OCI-M1 (cell line): Measurements from ENCODE around the gene GPR15LG.

Source experiments
- DNase-seq: peaks from one replicate; lab custom pipeline; 2025; lab: John Stamatoyannopoulos, UW

The GPR15LG gene

DNA sequence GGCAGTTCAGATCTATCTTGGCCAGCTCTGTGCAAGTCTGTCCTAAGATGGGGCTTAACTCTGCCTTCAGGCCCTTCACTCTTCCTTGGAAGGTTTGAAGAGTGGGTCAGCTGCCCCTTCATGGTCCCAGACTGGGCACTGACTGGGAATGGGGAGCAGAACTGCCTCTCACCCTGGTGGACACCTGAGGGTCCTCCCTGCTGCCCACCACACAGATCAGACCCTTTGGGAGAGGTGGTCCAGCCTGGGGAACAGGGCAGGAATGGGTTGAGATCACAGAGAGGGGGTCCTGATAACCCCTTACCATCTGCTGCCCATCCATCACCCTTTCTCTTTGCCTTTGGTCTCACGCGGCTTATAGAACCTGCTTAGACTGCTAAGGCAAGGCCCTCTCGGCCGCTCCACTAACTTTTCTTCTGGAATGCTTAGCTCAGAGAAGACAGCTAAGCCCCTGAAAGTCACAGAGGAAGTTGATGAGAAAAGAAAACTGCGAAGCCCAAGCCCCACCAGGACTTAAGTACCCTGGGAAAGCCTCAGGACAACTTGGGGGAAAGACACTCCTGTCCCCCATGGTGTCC lies 20.3 kb downstream of the GPR15LG start:
- DNase-seq, result no peak

GRCh38 chr10:84194424-84195043 lies 20.9 kb downstream of the GPR15LG start, which contains the start of gene CDHR1:
Gene CDHR1, plus strand, starts transcription at chr10:84194537. Its CDS starts 224 bp downstream, at chr10:84194761.
- no peak for DNase-seq

- DNase-seq, result no peak
These were observed 21.6 kb downstream of the GPR15LG start for GRCh38 chr10:84195044-84195830.

- DNase-seq, result no peak
These were observed 22.5 kb downstream of the GPR15LG start for GRCh38 chr10:84196083-84196482.

GRCh38 chr10:84196941-84197340 lies 23.3 kb downstream of the GPR15LG start:
- DNase-seq, result no peak

DNA sequence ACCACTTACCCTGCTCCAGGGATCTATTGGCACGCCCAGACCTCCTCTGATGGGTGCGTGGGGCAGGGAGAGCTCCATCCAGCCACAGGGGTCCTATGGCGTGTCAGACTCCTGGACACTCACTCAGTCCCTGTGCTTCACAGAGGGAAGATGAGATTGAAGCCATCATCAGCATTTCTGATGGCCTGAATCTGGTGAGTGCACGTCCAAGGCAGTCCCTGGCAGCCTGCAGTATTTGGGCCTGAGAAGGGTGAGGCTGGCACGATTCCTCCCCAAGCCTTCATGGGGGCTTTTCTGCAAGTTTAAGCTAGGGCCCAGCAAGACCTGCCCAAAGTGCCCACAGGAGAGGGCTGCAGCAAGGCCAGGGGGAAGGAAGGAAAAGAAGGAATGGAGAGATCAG lies 24.0 kb downstream of the GPR15LG start:
- DNase-seq, result no peak

- no peak for DNase-seq
These were observed 24.8 kb downstream of the GPR15LG start for GRCh38 chr10:84198206-84198915.

DNA sequence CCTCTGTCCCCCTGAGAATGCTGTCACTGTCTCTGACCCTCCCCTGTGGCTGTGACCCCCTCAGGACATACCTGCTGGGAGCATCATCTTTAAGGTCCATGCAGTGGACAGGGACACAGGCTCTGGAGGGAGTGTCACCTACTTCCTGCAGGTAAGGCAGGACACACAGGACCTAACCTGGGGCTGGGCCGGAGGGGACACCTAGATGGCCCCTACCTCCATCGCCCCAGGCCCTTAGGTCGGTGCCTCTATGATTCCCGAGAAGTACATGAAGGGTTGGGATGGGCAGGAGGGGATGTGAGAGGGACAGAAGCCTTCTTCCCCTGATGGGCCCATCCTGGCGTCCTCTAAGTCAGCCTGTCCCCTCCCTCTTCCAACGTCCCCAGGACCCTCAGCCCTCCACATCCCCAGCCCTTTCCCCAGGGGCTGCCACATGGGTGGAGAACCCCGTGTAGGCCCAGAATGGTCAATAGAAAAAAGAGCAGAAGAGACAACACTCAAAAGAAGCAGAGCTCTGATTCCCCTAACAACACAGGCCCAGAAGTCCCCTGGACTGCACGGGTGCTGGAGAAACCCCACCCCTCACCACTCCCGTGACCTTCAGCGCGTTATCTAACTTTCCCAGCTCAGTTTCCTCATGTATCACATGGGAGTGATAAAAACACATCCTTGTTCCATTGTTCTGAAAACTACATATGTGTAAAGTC lies 27.1 kb downstream of the GPR15LG start:
- peak; percentile 71 for DNase-seq

GRCh38 chr10:84201244-84201606 lies 27.6 kb downstream of the GPR15LG start:
- DNase-seq, result peak; percentile 61

GRCh38 chr10:84201682-84202081 lies 28.1 kb downstream of the GPR15LG start:
- DNase-seq, result no peak

DNA sequence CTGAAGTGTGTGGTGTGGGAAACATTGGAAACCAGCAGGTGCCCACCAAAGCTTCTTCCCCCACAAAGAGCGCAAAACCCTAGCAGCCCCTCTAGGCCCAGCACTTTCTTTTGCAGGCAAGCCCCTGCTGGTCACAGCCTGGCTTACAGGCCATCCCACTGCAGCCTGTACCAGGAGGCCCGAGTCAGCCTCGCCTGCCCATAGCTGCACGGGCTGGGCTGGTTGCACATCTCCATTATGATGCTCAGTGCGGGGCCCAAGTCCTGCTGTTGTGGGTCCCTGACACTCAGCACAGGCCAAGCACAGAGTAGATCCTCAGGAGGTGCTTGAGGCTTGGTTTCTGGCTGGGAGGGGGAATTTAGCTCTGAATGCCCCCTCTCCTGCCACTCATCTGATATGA lies 28.7 kb downstream of the GPR15LG start:
- DNase-seq, result no peak

DNA sequence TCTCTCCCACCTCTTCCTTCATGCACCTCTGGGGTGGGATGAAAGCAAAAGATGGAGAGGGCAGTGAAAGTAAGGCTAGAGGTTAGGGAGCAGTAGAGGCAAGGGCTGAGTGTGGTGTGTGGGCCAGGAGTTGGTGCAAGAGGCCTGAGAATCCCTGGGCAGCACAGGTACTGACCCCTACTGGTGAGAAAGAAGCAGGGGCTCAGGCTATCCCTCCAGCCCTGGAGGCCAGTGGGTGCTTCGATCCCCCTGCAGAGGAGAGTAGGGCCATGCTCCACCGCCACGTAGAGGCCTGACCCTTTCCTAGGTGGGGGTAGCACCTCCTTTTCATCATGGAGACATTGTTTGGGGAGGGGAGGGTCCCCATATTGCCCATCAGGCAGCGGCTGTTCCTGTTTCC lies 30.5 kb downstream of the GPR15LG start:
- DNase-seq, result no peak

DNA sequence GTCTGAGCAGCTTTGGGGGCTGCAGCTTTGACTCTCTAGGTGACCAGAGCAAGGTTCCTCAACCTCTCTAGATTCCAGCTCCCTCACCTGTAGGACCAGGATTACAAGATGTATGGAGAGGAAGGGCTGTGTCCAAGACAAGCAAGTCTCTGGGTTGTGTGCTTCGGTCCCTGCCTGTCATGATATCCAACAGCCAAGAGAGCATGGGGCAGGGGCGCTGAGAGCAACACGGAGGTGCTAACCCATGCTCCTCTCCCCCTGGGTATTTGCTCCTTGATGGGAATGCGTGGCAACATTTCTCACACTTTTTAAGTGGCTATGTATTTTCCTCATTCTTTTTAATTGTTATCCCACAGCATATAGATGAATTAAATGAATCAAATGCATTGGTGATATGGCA lies 31.0 kb downstream of the GPR15LG start:
- DNase-seq, result no peak

DNA sequence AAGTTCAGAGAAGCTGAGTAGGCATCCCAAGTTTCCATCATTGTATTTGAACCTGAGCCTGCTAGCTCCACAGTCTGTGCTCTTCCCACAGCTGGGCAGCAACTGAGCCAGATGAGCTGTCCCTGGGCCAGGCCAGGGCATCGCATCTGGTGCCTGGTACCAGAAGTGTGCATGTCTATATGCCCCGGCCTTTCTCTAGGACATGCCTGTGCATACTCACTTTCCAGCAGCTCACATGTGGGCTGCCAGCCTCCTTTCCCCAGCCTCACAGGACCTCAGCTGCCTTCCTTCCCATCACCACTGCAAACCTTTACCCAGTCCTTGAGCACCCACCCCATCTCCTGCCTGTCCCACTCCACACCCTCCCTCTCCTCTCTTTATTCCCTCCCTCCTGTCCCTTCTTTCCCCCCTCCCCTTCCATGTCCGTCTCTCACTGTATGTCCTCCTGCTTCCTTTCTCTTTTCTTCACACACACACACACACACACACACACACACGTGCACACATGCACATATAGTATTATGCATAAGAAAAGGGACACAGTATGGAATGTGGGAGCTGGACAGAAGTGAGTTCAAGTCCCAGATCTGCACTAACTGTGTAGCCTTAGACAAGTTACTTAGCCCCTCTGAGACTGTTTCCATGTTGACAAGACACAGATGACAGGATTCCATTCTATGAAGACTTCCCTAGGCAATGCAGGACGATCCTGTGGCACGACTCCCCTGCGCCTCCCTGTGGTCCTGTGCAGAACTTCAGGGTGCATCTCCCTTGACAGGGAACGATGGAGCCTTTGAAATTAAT lies 31.6 kb downstream of the GPR15LG start:
- DNase-seq, result peak; percentile 82

DNA sequence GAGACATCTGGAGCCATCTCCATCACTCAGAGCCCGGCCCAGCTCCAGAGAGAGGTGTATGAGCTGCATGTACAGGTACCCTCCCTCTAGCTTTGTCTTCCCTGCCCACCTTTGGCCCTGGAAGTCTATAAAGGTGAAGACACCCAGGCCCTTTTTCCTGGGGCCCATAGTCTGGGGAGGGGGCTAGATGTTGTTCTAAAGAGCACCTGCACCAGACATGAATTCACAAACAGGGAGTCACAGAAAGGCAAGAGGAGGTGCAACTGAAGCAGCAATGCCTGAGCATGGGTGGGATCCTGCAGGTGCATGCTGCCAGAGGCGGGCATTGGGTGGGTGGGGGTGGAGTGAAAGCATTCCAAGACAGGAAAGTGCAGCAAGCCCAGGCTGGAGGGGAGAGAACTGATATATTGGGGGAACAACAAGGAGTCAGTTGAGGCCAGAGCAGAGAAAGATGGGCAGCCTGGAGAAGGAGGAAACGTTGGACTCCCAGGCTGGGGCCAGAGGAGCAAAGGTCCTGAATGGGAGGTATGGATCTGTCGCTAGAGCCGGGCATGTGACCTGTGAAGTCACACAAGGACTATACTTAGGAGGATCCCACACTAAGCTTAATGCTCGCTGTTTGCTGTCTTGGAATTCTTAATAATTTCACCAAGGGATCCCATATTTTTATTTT lies 32.4 kb downstream of the GPR15LG start:
- no peak for DNase-seq

DNA sequence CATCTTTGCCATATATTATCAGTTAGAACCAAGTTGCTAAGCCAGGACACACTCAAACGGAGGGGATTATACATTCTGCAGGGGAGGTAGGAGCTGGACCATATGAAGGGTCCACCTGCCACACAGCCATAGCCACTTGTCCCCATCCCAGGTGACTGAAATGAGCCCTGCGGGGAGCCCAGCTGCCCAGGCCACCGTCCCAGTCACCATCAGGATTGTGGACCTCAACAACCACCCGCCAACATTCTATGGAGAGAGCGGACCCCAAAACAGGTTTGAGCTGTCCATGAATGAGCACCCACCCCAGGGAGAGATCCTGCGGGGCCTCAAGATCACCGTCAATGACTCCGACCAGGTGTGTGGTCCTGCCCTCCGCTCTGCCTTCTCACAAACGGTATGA lies 34.4 kb downstream of the GPR15LG start:
- no peak for DNase-seq

DNA sequence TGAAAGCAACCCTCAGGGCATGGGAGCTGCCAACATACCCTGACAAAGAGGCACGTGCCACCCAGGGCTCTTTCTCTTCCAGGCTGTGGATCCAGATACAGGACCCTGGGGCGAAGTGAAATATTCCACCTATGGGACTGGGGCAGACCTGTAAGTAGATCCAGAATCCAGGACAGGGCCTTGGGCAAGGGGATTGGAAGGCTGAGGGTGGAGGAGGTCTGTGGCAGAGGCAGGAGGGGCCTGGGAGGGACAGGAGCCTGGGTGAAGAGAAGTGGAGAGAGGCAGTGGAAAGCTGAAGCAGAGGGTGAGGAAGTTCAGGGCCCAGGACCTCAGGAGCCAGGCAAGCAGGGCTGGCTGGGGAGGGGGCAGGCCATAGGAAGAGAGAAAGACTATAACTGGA lies 38.0 kb downstream of the GPR15LG start:
- no peak for DNase-seq

DNA sequence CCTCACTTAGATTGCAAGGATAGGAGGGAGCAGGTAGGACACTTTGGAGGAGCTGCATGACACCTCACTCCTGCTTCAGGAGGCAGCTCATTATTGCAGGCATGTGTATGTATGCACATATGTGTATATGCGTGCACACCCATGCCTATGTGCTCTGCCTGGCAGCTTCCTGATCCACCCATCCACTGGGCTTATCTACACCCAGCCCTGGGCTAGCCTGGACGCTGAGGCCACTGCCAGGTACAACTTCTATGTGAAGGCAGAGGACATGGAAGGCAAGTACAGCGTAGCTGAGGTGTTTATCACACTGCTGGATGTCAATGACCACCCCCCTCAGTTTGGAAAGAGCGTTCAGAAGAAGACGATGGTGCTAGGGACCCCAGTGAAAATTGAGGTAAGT lies 38.4 kb downstream of the GPR15LG start:
- no peak for DNase-seq

GRCh38 chr10:84213076-84213475 lies 39.5 kb downstream of the GPR15LG start:
- no peak for DNase-seq

DNA sequence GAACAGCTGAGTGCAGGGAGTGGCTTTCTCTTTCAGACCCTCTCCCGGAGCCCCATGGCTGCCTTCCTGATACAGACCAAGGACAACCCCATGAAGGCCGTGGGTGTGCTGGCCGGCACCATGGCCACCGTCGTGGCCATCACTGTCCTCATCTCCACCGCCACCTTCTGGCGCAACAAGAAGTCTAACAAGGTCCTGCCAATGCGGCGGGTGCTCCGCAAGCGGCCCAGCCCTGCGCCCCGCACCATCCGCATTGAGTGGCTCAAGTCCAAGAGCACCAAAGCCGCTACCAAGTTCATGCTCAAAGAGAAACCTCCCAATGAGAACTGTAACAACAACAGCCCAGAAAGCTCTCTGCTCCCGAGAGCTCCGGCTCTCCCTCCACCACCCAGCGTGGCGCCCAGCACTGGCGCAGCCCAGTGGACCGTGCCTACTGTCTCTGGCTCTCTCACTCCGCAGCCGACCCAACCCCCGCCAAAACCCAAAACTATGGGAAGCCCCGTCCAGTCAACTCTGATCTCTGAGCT lies 40.5 kb downstream of the GPR15LG start:
- DNase-seq, result no peak
